ENCODE results near the gene GPR152.
A peak's percentile ranks its signal among the peaks of the same experiment; 100 is the strongest.

The GPR152 gene

GRCh38 chr11:67465189-67465510 is 12.6 kb upstream of the GPR152 start:
- Histone ChIP-seq H3K9ac (ENCODE audit: low read length in 5 of 5) (peak overlapping the region in 3 of 5 donors; percentile 59 to 65 (median 63)), H3K27ac (ENCODE audit: low read depth, low read length) (peak overlapping the region; percentile 83), H3K9me3 (ENCODE audit: control insufficient read depth in 5 of 5, low read length in 5 of 5) (no peaks in the 10 kb centered on the region), H3K27me3 (ENCODE audit: control insufficient read depth in 5 of 5, insufficient read depth in 4 of 5, low read length in 5 of 5) (no peaks in the 10 kb centered on the region), H3K36me3 (ENCODE audit: control insufficient read depth in 5 of 5, insufficient read depth in 5 of 5, low read length in 5 of 5) (no peaks in the 10 kb centered on the region), H3K4me1 (ENCODE audit: control insufficient read depth in 5 of 5, insufficient read depth in 5 of 5, low read length in 5 of 5) (peaks cover 5 to 47% (median 38%) of the 10 kb centered on the region in 5 donors), H3K4me3 (ENCODE audit: low read depth in 1 of 5, low read length in 5 of 5) (peak overlapping the region in 4 of 5 donors; percentile 62 to 71 (median 65))

GRCh38 chr11:67464411-67465188 is 12.1 kb upstream of the GPR152 start:
- Histone ChIP-seq H3K27ac (ENCODE audit: low read depth, low read length) (peak overlapping the region; percentile 83), H3K4me3 (ENCODE audit: low read depth in 1 of 5, low read length in 5 of 5) (peak overlapping the region in 4 of 5 donors; percentile 62 to 71 (median 65)), H3K9me3 (ENCODE audit: control insufficient read depth in 5 of 5, low read length in 5 of 5) (no peaks in the 10 kb centered on the region), H3K36me3 (ENCODE audit: control insufficient read depth in 5 of 5, insufficient read depth in 5 of 5, low read length in 5 of 5) (no peaks in the 10 kb centered on the region), H3K4me1 (ENCODE audit: control insufficient read depth in 5 of 5, insufficient read depth in 5 of 5, low read length in 5 of 5) (peaks cover 5 to 44% (median 35%) of the 10 kb centered on the region in 5 donors), H3K9ac (ENCODE audit: low read length in 5 of 5) (peak overlapping the region; percentile 13 to 65 (median 59)), H3K27me3 (ENCODE audit: control insufficient read depth in 5 of 5, insufficient read depth in 4 of 5, low read length in 5 of 5) (no peaks in the 10 kb centered on the region)

GRCh38 chr11:67463680-67464410 is 11.3 kb upstream of the GPR152 start:
- Histone ChIP-seq H3K27me3 (ENCODE audit: control insufficient read depth in 5 of 5, insufficient read depth in 4 of 5, low read length in 5 of 5) (no peaks in the 10 kb centered on the region), H3K9me3 (ENCODE audit: control insufficient read depth in 5 of 5, low read length in 5 of 5) (no peaks in the 10 kb centered on the region), H3K27ac (ENCODE audit: low read depth, low read length) (peak overlapping the region; percentile 83), H3K9ac (ENCODE audit: low read length in 5 of 5) (peak overlapping the region in 4 of 5 donors; percentile 13 to 60 (median 50)), H3K4me3 (ENCODE audit: low read depth in 1 of 5, low read length in 5 of 5) (peak overlapping the region in 4 of 5 donors; percentile 47 to 71 (median 64)), H3K36me3 (ENCODE audit: control insufficient read depth in 5 of 5, insufficient read depth in 5 of 5, low read length in 5 of 5) (no peaks in the 10 kb centered on the region), H3K4me1 (ENCODE audit: control insufficient read depth in 5 of 5, insufficient read depth in 5 of 5, low read length in 5 of 5) (peaks cover 5 to 39% (median 31%) of the 10 kb centered on the region in 5 donors)

- Histone ChIP-seq H3K36me3 (ENCODE audit: control insufficient read depth in 5 of 5, insufficient read depth in 5 of 5, low read length in 5 of 5) (no peaks in the 10 kb centered on the region), H3K9me3 (ENCODE audit: control insufficient read depth in 5 of 5, low read length in 5 of 5) (no peaks in the 10 kb centered on the region), H3K9ac (ENCODE audit: low read length in 5 of 5) (no peak overlapping the region), H3K27ac (ENCODE audit: low read depth, low read length) (no peak overlapping the region), H3K4me1 (ENCODE audit: control insufficient read depth in 5 of 5, insufficient read depth in 5 of 5, low read length in 5 of 5) (peaks cover 2 to 32% (median 25%) of the 10 kb centered on the region in 5 donors), H3K27me3 (ENCODE audit: control insufficient read depth in 5 of 5, insufficient read depth in 4 of 5, low read length in 5 of 5) (no peaks in the 10 kb centered on the region), H3K4me3 (ENCODE audit: low read depth in 1 of 5, low read length in 5 of 5) (no peak overlapping the region)
These were observed 10.7 kb upstream of the GPR152 start for GRCh38 chr11:67463186-67463585.

- H3K4me3 ChIP-seq (ENCODE audit: low read depth in 1 of 5, low read length in 5 of 5): no peak overlapping the region
- H3K27me3 ChIP-seq (ENCODE audit: control insufficient read depth in 5 of 5, insufficient read depth in 4 of 5, low read length in 5 of 5): peaks cover 0 to 5% (median 0%) of the 10 kb centered on the region in 5 donors
- H3K4me1 ChIP-seq (ENCODE audit: control insufficient read depth in 5 of 5, insufficient read depth in 5 of 5, low read length in 5 of 5): no peaks in the 10 kb centered on the region
- no peaks in the 10 kb centered on the region for H3K36me3 ChIP-seq (ENCODE audit: control insufficient read depth in 5 of 5, insufficient read depth in 5 of 5, low read length in 5 of 5)
- H3K27ac ChIP-seq (ENCODE audit: low read depth, low read length): no peak overlapping the region
- H3K9ac ChIP-seq (ENCODE audit: low read length in 5 of 5): no peak overlapping the region
- H3K9me3 ChIP-seq (ENCODE audit: control insufficient read depth in 5 of 5, low read length in 5 of 5): no peaks in the 10 kb centered on the region
These were observed 5.7 kb upstream of the GPR152 start for GRCh38 chr11:67458266-67458665.

- H3K27ac ChIP-seq (ENCODE audit: low read depth, low read length): no peak overlapping the region
- H3K36me3 ChIP-seq (ENCODE audit: control insufficient read depth in 5 of 5, insufficient read depth in 5 of 5, low read length in 5 of 5): no peaks in the 10 kb centered on the region
- no peak overlapping the region for H3K9ac ChIP-seq (ENCODE audit: low read length in 5 of 5)
- no peaks in the 10 kb centered on the region for H3K9me3 ChIP-seq (ENCODE audit: control insufficient read depth in 5 of 5, low read length in 5 of 5)
- H3K4me1 ChIP-seq (ENCODE audit: control insufficient read depth in 5 of 5, insufficient read depth in 5 of 5, low read length in 5 of 5): peaks cover 0 to 8% (median 4%) of the 10 kb centered on the region in 5 donors
- H3K27me3 ChIP-seq (ENCODE audit: control insufficient read depth in 5 of 5, insufficient read depth in 4 of 5, low read length in 5 of 5): peaks cover 0 to 5% (median 0%) of the 10 kb centered on the region in 5 donors
- no peak overlapping the region for H3K4me3 ChIP-seq (ENCODE audit: low read depth in 1 of 5, low read length in 5 of 5)
These were observed 4.9 kb upstream of the GPR152 start for GRCh38 chr11:67457453-67457852.

GRCh38 chr11:67456068-67456705 is 3.7 kb upstream of the GPR152 start:
- H3K9me3 ChIP-seq (ENCODE audit: control insufficient read depth in 5 of 5, low read length in 5 of 5): no peaks in the 10 kb centered on the region

GRCh38 chr11:67455054-67455453 is 2.5 kb upstream of the GPR152 start, which contains the start of gene CABP4:
Gene CABP4 (plus strand): TSS chr11:67455354. CDS start chr11:67455424, 70 bp downstream.
- Histone ChIP-seq H3K9me3 (ENCODE audit: control insufficient read depth in 5 of 5, low read length in 5 of 5) (no peaks in the 10 kb centered on the region), H3K4me3 (ENCODE audit: low read depth in 1 of 5, low read length in 5 of 5) (no peak within 1 kb of the TSS), H3K4me1 (ENCODE audit: control insufficient read depth in 5 of 5, insufficient read depth in 5 of 5, low read length in 5 of 5) (peaks cover 0 to 29% (median 12%) of the 10 kb centered on the region in 5 donors), H3K9ac (ENCODE audit: low read length in 5 of 5) (peak within 1 kb of the TSS in 1 of 5 donors; percentile 5), H3K27me3 (ENCODE audit: control insufficient read depth in 5 of 5, insufficient read depth in 4 of 5, low read length in 5 of 5) (peaks cover 0 to 5% (median 0%) of the 10 kb centered on the region in 5 donors), H3K27ac (ENCODE audit: low read depth, low read length) (no peak within 1 kb of the TSS), H3K36me3 (ENCODE audit: control insufficient read depth in 5 of 5, insufficient read depth in 5 of 5, low read length in 5 of 5) (no peaks in the 10 kb centered on the region)

More at GRCh38 chr11:67456068-67456705, 3.7 kb upstream of the GPR152 start:
- Histone ChIP-seq H3K9ac (ENCODE audit: low read length in 5 of 5) (no peak overlapping the region), H3K27me3 (ENCODE audit: control insufficient read depth in 5 of 5, insufficient read depth in 4 of 5, low read length in 5 of 5) (peaks cover 0 to 5% (median 0%) of the 10 kb centered on the region in 5 donors), H3K4me1 (ENCODE audit: control insufficient read depth in 5 of 5, insufficient read depth in 5 of 5, low read length in 5 of 5) (peaks cover 0 to 20% (median 10%) of the 10 kb centered on the region in 5 donors), H3K27ac (ENCODE audit: low read depth, low read length) (no peak overlapping the region), H3K36me3 (ENCODE audit: control insufficient read depth in 5 of 5, insufficient read depth in 5 of 5, low read length in 5 of 5) (no peaks in the 10 kb centered on the region), H3K4me3 (ENCODE audit: low read depth in 1 of 5, low read length in 5 of 5) (no peak overlapping the region)

- Histone ChIP-seq H3K36me3 (ENCODE audit: control insufficient read depth in 5 of 5, insufficient read depth in 5 of 5, low read length in 5 of 5) (no peaks in the 10 kb centered on the region), H3K9ac (ENCODE audit: low read length in 5 of 5) (no peak overlapping the region), H3K4me3 (ENCODE audit: low read depth in 1 of 5, low read length in 5 of 5) (no peak overlapping the region), H3K9me3 (ENCODE audit: control insufficient read depth in 5 of 5, low read length in 5 of 5) (no peaks in the 10 kb centered on the region), H3K27ac (ENCODE audit: low read depth, low read length) (no peak overlapping the region), H3K27me3 (ENCODE audit: control insufficient read depth in 5 of 5, insufficient read depth in 4 of 5, low read length in 5 of 5) (peaks cover 0 to 5% (median 0%) of the 10 kb centered on the region in 5 donors), H3K4me1 (ENCODE audit: control insufficient read depth in 5 of 5, insufficient read depth in 5 of 5, low read length in 5 of 5) (peaks cover 0 to 35% (median 12%) of the 10 kb centered on the region in 5 donors)
These were observed 1.5 kb upstream of the GPR152 start for GRCh38 chr11:67453816-67454732.

Data from subcutaneous abdominal adipose tissue (tissue), 5 donors.